GM21786 (cell line): ENCODE measurements around the gene EXOSC7.
"Not testable (repeated sequence)": the region's sequence is repeated elsewhere in the genome, so short reads cannot be mapped to it uniquely, and the experiment has no call there.

Source experiments
- ATAC-seq: cut with Tn5 transposase; IDR thresholded peaks from one replicate; pipeline ENCODE4 v1.9.1; 2021; ENCODE audit not compliant: unreplicated experiment

Gene EXOSC7

GRCh38 chr3:44976002-44976815, at the start of gene EXOSC7, which contains the start of gene ZDHHC3:
Gene EXOSC7, plus strand, starts transcription at chr3:44976244. Its CDS starts 34 bp downstream, at chr3:44976278.
Gene ZDHHC3, minus strand, starts transcription at chr3:44976174. Its CDS starts 16,738 bp downstream, at chr3:44959436.
- peak; percentile 76 for ATAC-seq

DNA sequence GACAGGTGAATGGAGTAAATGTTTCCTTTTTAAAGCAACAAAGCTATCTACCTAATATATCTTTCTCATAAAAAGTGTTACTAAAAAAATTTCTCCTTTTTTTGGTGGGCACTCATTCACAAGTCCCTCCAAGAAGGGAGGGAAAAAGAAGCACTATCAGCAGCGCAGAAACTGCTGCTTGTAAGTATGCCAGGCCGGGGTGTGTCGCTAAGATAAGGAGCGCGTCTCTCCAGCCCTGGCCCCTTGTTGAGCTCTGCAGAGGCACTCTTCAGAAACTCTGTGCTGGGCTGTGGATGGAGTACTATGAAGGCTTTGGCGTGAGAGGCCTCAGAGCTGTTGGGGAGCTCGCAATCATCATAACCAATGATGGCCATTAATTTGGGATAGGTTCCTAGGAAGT, 49.1 kb upstream of the EXOSC7 start:
- no peak for ATAC-seq

DNA sequence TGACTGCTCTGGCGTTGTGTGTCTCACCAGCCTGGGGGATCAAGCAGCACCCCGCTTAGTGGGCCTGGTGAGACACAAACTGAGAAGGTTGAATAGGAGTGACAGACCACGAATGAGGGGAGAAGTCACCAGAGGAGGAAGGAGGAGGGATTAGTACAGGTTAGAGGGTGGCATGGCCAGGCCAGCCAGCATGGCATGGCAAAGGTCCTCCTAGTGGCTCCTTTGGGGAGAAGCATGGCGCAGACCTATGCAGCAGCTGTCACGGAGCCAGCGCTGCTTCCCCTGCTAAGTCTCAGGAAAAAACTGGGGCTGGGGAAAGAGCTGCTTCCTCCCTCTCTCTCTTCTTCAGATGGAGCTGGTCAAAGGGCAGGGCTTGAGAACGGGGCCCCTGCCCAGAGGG, 48.7 kb upstream of the EXOSC7 start:
- no peak for ATAC-seq

DNA sequence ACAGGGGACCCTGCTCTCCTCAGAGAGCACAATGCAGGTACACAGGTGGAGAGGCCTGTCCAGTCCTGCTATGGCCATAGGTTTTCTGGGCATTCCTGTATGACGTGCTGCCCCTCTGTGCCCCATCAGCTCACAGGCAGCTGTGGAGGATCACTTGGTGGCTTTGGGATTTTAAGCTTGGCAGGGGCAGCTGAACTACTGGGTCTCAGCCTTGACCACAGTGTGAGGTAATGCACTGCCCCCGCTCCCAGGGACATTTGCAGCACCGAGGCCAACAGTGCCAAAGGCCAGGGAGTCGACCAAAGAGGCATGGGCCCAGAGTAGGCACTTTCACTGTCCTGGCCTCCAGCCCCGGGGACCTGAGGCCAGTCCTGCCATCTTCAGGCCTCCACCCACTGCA, 46.3 kb upstream of the EXOSC7 start:
- no peak for ATAC-seq

GRCh38 chr3:44930911-44931310, 45.1 kb upstream of the EXOSC7 start:
- no peak for ATAC-seq

DNA sequence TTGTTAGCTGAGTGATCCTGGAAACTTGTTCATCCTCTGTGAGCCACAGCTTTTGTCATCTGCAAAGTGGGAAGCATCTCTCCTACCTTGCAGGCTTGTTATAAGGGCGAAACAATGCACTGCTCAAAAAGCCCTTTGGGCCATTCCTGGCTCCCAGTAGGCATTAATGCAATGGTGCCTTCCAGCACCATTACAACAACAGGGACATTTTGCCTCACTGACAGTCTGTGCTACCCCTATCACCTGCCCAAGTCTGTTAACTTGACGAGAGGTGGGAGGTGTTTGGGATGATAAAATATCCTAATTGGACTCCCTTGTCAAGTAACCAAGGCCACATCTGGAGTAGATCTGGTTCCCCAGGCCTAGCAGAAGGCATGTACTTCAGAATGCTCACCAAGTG, 44.3 kb upstream of the EXOSC7 start:
- no peak for ATAC-seq

- no peak for ATAC-seq
These were observed 43.8 kb upstream of the EXOSC7 start for GRCh38 chr3:44932271-44932670.

DNA sequence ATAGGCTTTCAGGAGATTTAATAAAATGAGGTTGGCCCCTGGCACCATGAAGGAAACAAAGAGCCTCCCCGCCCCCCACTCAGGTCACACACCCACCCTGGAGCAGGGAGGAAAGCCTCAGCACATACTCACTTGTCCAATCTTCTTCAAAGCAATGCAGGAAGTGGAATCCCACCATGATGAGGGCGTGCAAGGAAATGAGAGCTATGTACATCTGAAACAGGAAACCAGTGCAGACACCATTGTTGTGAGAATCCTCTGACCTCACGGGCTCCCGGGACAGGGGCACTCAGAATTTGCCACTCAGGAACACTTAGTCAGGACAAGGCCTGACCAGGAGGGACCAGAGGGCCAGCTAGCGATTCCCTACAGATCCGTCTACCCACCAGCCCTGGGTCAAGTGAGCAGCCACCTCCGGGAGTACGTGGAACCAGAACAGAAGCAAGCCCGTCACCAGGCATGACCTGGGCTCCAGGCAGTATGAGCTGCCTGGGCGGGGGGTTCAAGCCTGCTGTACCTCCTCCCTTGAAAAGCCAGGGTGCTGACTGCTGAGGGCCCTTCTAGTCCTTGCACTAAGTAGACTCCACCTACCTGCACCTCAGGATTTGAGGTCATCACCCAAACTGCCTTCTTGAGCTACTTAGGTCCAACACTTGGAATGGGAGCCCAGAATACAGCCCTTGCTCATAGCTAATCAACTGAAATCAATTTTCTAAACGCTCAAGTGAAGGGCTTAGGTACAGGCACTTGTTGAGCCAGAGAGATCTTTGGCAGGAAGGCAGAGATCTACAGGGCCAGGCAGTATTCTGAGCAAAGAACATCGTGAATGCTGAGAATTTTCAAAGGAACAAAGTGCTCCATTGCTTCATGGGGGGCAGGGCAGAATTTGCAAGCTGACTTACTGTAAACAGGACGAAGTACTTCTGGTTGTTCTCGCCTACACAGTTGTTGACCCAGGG, 42.8 kb upstream of the EXOSC7 start:
- no peak for ATAC-seq

- ATAC-seq = no peak
These were observed 36.4 kb upstream of the EXOSC7 start for GRCh38 chr3:44939581-44940036.

GRCh38 chr3:44942202-44942921, 33.7 kb upstream of the EXOSC7 start:
- ATAC-seq = no peak

- no peak for ATAC-seq
These were observed 27.8 kb upstream of the EXOSC7 start for GRCh38 chr3:44948239-44948638.

DNA sequence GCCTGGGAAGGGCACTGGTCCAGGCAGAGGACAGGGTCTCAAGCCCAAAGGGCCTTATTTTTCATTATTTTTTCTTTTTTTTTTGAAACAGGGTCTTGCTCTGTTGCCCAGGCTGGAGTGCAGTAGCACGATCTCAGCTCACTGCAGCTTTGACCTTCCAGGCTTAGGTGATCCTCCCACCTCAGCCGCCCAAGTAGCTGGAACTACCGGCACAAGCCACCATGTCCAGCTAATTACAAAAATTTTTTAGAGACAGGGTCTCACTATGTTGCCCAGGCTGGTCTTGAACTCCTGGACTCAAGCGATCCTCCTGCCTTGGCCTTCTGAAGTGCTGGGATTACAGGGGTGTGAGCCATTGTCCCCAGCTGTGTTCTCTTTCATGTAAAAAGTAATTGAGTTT, 26.3 kb upstream of the EXOSC7 start:
- not testable (repeated sequence) for ATAC-seq

DNA sequence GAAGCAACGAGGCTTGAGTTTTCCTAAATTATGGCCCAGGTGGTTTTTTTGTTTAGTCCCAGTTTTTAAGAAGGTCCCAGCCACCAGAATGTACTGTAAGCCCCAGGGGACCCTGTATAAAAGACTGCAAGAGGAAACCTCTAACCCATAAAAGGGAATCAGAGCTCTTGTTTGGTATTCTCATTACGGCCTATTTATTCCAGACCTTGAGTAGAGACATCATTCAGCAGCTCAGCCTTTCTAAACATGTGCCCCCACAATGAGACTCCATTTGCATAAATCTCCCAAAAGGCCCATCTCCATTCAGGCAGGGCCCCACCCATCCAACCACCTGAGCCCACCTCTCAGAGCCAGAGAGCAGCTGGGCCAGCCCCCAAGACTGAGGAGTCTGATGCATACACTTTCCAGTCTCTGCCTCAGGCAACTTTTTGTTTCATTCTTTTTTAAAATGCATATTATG, 25.7 kb upstream of the EXOSC7 start:
- ATAC-seq = no peak

GRCh38 chr3:44952689-44953088, 23.4 kb upstream of the EXOSC7 start:
- no peak for ATAC-seq

DNA sequence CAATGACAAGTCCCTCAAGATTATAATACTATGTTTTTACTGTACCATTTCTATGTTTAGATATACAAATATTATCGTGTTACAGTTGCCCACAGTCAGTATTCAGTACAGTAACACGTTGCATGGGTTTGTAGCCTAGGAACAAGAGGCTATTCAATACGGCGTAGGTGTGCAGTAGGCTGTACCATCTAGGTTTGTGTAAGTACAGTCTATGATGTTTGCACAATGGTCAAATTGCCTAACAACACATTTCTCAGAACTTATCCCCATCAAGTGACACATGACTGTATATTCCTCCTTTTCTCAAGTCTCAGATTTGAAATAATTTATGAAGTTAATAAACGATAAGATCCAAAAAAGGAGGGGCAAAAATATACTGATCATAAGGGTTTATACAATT, 21.7 kb upstream of the EXOSC7 start:
- no peak for ATAC-seq

- ATAC-seq = peak; percentile 84
These were observed 21.1 kb upstream of the EXOSC7 start for GRCh38 chr3:44954962-44955361.

- no peak for ATAC-seq
These were observed 20.1 kb upstream of the EXOSC7 start for GRCh38 chr3:44955917-44956316.

DNA sequence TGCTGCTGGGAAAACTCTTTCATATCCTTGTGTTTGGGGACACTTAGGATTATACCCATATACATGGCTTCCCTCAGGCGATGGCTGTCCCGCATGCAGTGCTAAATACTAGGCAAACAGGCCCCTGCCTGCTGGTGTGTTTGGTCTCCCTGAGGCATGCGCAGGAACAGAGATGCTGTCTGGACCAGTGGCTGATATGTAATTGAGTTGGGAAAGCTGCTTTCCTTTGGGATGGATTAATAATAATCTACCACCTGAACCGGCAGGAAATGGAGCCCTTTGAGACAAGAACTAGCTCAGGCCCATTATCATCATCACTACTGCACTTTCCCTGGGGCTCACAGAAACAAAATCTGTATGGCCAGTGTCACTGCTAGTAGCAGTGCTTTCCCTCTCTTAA, 18.1 kb upstream of the EXOSC7 start:
- no peak for ATAC-seq

DNA sequence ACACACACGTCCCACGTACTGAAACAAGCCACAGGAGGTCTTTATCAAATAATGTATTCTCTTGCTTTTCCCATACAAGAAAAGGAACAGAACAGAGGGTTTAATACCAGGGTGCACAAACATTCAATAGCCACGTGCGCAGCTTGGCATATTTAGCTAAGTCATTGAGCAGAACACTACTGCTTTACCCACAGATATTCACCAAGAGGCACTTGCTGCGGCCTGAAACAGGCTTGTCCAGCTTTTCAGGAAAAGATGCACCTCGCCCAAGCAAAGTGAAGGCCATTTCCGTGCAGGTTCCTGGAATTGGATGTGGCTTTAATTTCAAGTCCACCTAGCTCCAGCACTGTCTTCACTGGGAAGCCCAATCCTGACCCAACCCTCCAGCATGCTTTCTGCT, 17.7 kb upstream of the EXOSC7 start:
- ATAC-seq = no peak

DNA sequence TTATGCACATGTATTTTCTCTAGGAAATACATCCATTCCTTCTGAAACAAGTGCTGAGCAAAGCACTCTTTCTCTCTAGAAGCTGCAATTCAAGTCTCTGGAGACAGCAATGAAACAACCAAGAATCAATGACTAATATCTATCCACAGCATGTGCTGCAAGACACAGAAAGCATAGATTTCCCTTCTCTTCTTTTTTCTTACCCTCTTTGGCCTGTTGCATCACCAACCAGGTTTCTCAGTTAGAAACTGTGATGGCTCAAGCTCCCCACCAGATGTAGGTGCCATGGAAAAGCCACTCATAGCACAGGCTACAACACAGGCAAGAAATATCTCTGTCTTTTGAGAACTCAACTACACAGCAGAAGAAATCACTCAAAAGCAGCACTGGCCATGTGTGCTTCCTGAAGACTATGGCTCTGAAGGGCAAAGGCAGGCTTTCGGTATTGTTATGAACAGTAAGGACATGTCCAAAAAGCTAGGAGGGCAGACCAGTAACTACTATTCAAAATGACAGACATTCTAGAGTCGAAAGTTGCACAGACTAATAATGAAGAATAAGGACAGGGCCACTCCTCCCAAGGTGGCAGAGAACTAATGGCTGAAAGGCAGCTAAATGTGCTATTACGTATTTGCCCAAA, 15.5 kb upstream of the EXOSC7 start:
- peak; percentile 46 for ATAC-seq
